ENCODE measurements around the gene ADARB2.

The ADARB2 gene

GRCh38 chr10:1670541-1671365, 66.6 kb downstream of the ADARB2 start:
- ChIA-PET CTCF (interaction anchor here (0.7 kb wide), 1 partner anchor 9 kb away, joined by 3 read pairs; no protein-coding TSS in a partner anchor), POLR2A (no interaction called here)
- DNase-seq (ENCODE audit: extremely low spot score): no peak
- TF ChIP-seq, protein P1, sequence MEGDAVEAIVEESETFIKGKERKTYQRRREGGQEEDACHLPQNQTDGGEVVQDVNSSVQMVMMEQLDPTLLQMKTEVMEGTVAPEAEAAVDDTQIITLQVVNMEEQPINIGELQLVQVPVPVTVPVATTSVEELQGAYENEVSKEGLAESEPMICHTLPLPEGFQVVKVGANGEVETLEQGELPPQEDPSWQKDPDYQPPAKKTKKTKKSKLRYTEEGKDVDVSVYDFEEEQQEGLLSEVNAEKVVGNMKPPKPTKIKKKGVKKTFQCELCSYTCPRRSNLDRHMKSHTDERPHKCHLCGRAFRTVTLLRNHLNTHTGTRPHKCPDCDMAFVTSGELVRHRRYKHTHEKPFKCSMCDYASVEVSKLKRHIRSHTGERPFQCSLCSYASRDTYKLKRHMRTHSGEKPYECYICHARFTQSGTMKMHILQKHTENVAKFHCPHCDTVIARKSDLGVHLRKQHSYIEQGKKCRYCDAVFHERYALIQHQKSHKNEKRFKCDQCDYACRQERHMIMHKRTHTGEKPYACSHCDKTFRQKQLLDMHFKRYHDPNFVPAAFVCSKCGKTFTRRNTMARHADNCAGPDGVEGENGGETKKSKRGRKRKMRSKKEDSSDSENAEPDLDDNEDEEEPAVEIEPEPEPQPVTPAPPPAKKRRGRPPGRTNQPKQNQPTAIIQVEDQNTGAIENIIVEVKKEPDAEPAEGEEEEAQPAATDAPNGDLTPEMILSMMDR (IDR thresholded peaks at IDR 0.05; ENCODE audit: control extremely low read depth, extremely low read depth, low read depth, missing control alignments): no peak

DNA sequence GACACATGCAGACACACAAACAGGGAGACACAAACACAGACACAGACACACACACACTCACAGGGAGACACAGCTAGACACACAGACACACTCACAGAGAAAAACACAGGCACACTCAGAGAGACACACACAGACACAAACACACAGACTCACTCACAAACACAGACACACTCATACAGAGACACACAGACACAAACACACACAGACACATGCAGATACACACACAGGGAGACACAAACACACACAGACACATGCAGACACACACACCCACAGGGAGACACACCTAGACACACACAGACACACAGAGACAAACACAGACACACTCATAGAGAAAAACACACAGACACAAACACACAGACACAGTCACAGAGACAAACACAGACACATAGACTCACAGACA, 67.9 kb downstream of the ADARB2 start:
- ChIA-PET CTCF (no interaction called here), POLR2A (no interaction called here)
- TF ChIP-seq, protein P1 (IDR thresholded peaks at IDR 0.05; ENCODE audit: control extremely low read depth, extremely low read depth, low read depth, missing control alignments): no peak
- DNase-seq (ENCODE audit: extremely low spot score): no peak

- DNase-seq (ENCODE audit: extremely low spot score): no peak
- CTCF ChIA-PET: interaction anchor here (1.1 kb wide), 1 partner anchor 13 kb away, joined by 3 read pairs; no protein-coding TSS in a partner anchor
- TF ChIP-seq, protein P1 (IDR thresholded peaks at IDR 0.05; ENCODE audit: control extremely low read depth, extremely low read depth, low read depth, missing control alignments): no peak
- POLR2A ChIA-PET: interaction anchor here (0.5 kb wide), 1 partner anchor 1599 kb away, joined by 3 read pairs; no protein-coding TSS in a partner anchor
Measured at GRCh38 chr10:1668399-1668798, 68.9 kb downstream of the ADARB2 start.

DNA sequence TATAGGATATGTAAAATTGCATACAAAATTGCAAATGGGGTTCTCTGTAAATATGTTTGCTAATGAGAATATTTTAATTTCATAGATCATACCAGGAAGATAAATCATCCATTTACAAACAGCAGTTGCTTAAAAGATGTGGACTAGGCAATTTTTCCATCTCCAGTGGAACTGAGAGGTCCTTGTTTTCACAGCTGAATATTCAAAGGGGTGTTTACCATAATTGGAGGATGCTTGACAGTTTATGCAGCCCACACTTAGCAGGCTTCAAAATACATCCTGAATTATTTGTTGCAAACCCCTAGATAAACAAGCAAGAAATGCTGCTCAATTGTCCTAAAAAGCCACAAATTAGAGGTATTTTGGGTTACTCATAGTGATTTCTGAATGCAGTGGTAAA, 69.9 kb downstream of the ADARB2 start:
- ChIA-PET POLR2A (no interaction called here), CTCF (interaction anchor here (0.9 to 1.2 kb wide), 2 partner anchors 19 to 22 kb away, joined by 3 read pairs; no protein-coding TSS in a partner anchor)
- DNase-seq (ENCODE audit: extremely low spot score): no peak
- TF ChIP-seq, protein P1 (IDR thresholded peaks at IDR 0.05; ENCODE audit: control extremely low read depth, extremely low read depth, low read depth, missing control alignments): no peak

DNA sequence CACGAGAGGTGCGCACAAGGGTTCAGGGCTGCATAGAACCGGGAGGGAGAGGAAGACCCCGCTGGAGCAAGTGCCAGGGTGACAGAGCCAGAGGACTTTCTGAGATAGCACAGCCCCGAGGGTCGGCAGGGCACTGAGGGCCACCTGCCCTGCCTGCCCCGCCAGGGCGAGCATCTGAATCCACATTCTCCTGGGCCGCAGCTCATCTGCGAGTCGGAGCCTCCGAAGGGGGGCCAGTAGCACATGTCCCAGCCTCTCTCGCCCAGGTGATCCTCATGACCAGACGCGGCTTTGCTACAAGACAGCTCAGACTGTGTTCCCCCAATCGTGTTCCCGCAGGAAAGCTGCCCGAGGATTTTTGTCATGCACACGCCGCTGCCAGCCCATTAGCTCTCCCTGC, 71.2 kb downstream of the ADARB2 start:
- no peak for DNase-seq (ENCODE audit: extremely low spot score)
- ChIA-PET CTCF (interaction anchor here (1.0 to 1.3 kb wide), 2 partner anchors 10 to 15 kb away, joined by 3 to 5 read pairs; no protein-coding TSS in a partner anchor), POLR2A (no interaction called here)
- TF ChIP-seq, protein P1 (IDR thresholded peaks at IDR 0.05; ENCODE audit: control extremely low read depth, extremely low read depth, low read depth, missing control alignments): no peak

DNA sequence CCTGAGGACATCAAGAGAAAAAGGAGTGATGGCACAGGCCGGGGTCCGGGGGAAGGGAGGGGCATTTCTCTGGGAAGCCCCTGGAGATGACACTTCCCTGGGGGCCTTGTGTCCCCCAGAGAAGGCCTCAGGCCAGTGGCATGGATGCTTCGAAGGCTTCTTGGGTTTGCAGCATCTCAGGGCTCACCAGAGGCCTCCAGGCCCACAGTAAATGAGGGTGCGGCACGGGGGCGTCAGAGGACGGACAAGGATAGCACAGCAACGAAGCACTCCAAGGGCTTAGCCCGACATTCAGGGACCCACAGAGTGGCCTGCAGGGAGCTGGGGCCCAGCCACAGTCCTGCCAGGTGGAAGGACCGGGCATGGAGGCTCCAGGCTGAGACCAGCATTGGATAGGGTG, 71.6 kb downstream of the ADARB2 start:
- TF ChIP-seq, protein P1 (IDR thresholded peaks at IDR 0.05; ENCODE audit: control extremely low read depth, extremely low read depth, low read depth, missing control alignments): no peak
- ChIA-PET POLR2A (no interaction called here), CTCF (interaction anchor here (1.0 to 1.3 kb wide), 2 partner anchors 10 to 15 kb away, joined by 3 to 5 read pairs; no protein-coding TSS in a partner anchor)
- DNase-seq (ENCODE audit: extremely low spot score): no peak

Measured in GM10248 (cell line).